HepG2 (cell line): Measurements from ENCODE around the gene ZMYND19. TPM values are rescaled to one million over a fixed set of nuclear protein-coding genes. Genes with fewer than 3 reads are reported as not detected.

Experiments
- BRF2 ChIP-seq: sonication (generic); formaldehyde crosslinking; IDR thresholded peaks from 2 replicates; pipeline ENCODE4 v1.8.1; 2022; ENCODE audit warnings: mild to moderate bottlenecking, missing genetic modification reagents
- DZIP1 ChIP-seq: sonication (generic); formaldehyde crosslinking; IDR thresholded peaks from 2 replicates; pipeline ENCODE4 v1.5.0; 2020; ENCODE audit warnings: mild to moderate bottlenecking, missing genetic modification reagents
- FOXM1 ChIP-seq: sonication (generic); formaldehyde crosslinking; IDR thresholded peaks from 2 replicates; pipeline ENCODE4 v1.5.0; 2020; ENCODE audit warnings: missing genetic modification reagents
- GTF2F1 ChIP-seq: fragments of 150-350 bp; IDR thresholded peaks from 2 replicates; pipeline ENCODE4 v1.6.1; 2014; ENCODE audit warnings: low read length
- HNRNPL ChIP-seq: fragments of 200-400 bp; formaldehyde crosslinking; IDR thresholded peaks from 2 replicates; pipeline ENCODE4 v1.6.1; 2017; ENCODE audit warnings: mild to moderate bottlenecking, low read depth, low read length
- MEF2D ChIP-seq: sonication (generic); formaldehyde crosslinking; IDR thresholded peaks from 2 replicates; pipeline ENCODE4 v1.5.1; 2020; ENCODE audit warnings: mild to moderate bottlenecking, missing genetic modification reagents
- RAD51 ChIP-seq: fragments of 450-650 bp; IDR thresholded peaks from 2 replicates; pipeline ENCODE4 v1.6.1; 2016; ENCODE audit warnings: borderline replicate concordance
- ZBTB40 ChIP-seq, 2 experiments: fragments of 450-650 bp in 1 of 2; sonication (generic) in 1 of 2; formaldehyde crosslinking in 1 of 2; IDR thresholded peaks; 2 replicates each; pipeline versions ENCODE4 v1.6.1 to v1.8.0; 2016 to 2022; ENCODE audit warnings: antibody characterized with exemption in 1 of 2, mild to moderate bottlenecking in 1 of 2, missing genetic modification reagents in 1 of 2
- ZNF34 ChIP-seq: sonication (generic); formaldehyde crosslinking; IDR thresholded peaks from 2 replicates; pipeline ENCODE4 v1.4.0; 2020; ENCODE audit warnings: mild to moderate bottlenecking, missing genetic modification reagents, borderline replicate concordance
- ZSCAN5A ChIP-seq: sonication (generic); formaldehyde crosslinking; IDR thresholded peaks from 2 replicates; pipeline ENCODE4 v1.8.0; 2022; ENCODE audit warnings: mild to moderate bottlenecking, missing genetic modification reagents, borderline replicate concordance
- polyA plus RNA-seq, 8 experiments: library from polyadenylated mRNA; depleted of rRNA in 3 of 8; stranded (reverse) in 7 of 8; unstranded in 1 of 8; fragments of >200 nt; fragmentation: Illumina TruSeq in 4 of 8; extraction: Trizol in 4 of 8; gene quantifications; 2 replicates each; pipeline versions ENCODE4 v1.2.1 to v1.2.3, GENCODE V29; 2011 to 2016; ENCODE audit warnings: low read depth in 4 of 8, missing spikeins in 1 of 8, mixed read lengths in 1 of 8; ENCODE audit not compliant: insufficient read depth in 1 of 8
- total RNA-seq, 5 experiments: library from RNA; depleted of rRNA; stranded (reverse); fragments of >200 nt; fragmentation: Illumina TruSeq; extraction: Trizol; gene quantifications; 2 replicates each; pipeline ENCODE4 v1.2.3, GENCODE V29; 2016; ENCODE audit warnings: low read depth in 1 of 5

ZMYND19 gene
- total and polyA plus RNA-seq, 2 of the 13 experiments (the other 11 are each of a cell fraction or from before 2014, with no cell fraction given): 21.3 to 38.7 TPM

- TF ChIP-seq MEF2D (CRISPR knock-in tag) (0 out of 2 replicates have a peak, but pooled peaks have one; percentile 28), DZIP1 (CRISPR knock-in tag) (peak; percentile 31; the same call in 1 of the 2 replicates), GTF2F1 (no peak), ZSCAN5A (CRISPR knock-in tag) (no peak), HNRNPL (no peak), RAD51 (no peak), FOXM1 (CRISPR knock-in tag) (0 out of 2 replicates have a peak, but pooled peaks have one; percentile 24), BRF2 (CRISPR knock-in tag) (peak; percentile 91), ZNF34 (CRISPR knock-in tag) (peak; percentile 60; the same call in 1 of the 2 replicates), ZBTB40 (IDR thresholded peaks at IDR 0.05) (peak; percentile 52), ZBTB40 (CRISPR knock-in tag; IDR thresholded peaks at IDR 0.05) (no peak; the same call in 1 of the 2 replicates)
Measured at GRCh38 chr9:137578518-137579258, 11.6 kb downstream of the ZMYND19 start, which contains the start of gene DPH7 (continued).
